GM21381 (cell line): ENCODE data around the gene FOXL2NB.

ENCODE experiments used
- ATAC-seq: cut with Tn5 transposase; IDR thresholded peaks from one replicate; pipeline ENCODE4 v1.9.1; 2021; ENCODE audit warnings: mild to moderate bottlenecking, moderate library complexity; ENCODE audit not compliant: unreplicated experiment

The FOXL2NB gene

GRCh38 chr3:138987181-138987580, 40.2 kb downstream of the FOXL2NB start:
- ATAC-seq, result no peak

- no peak for ATAC-seq
Measured at GRCh38 chr3:138995706-138996105, 48.7 kb downstream of the FOXL2NB start.
